Activated naive CD8-positive, alpha-beta T cell treated with anti-CD3 and anti-CD28 coated beads for 36 hours (primary cell): Measurements from ENCODE around the gene MSMP. TPM values are rescaled to one million over a fixed set of nuclear protein-coding genes. Genes with fewer than 3 reads are reported as not detected.
A peak's percentile ranks its signal among the peaks of the same experiment; 100 is the strongest.

Source experiments
- DNase-seq: peaks from one replicate; pipeline ENCODE4 v3.0.0; 2021
- H3K27ac Mint-ChIP-seq: one replicate; pipeline ENCODE4 v1.8.0; 2022; ENCODE audit warnings: mild to moderate bottlenecking, moderate library complexity, mixed read lengths
- H3K27me3 Mint-ChIP-seq: one replicate; pipeline ENCODE4 v1.8.0; 2022; ENCODE audit warnings: mild to moderate bottlenecking, mixed read lengths
- H3K36me3 Mint-ChIP-seq: one replicate; pipeline ENCODE4 v1.8.0; 2021; ENCODE audit warnings: mild to moderate bottlenecking, mixed read lengths
- H3K4me1 Mint-ChIP-seq: one replicate; pipeline ENCODE4 v1.8.0; 2021; ENCODE audit warnings: mixed read lengths
- H3K4me3 Mint-ChIP-seq: one replicate; pipeline ENCODE4 v1.8.0; 2022; ENCODE audit warnings: mild to moderate bottlenecking, moderate library complexity, mixed read lengths
- H3K9me3 Mint-ChIP-seq: one replicate; pipeline ENCODE4 v1.8.0; 2022; ENCODE audit warnings: mixed read lengths
- total RNA-seq, 2 experiments: library from RNA; stranded (reverse); gene quantifications; one replicate each; pipeline ENCODE4 v1.2.3, GENCODE V29; 2021

Gene MSMP
- total RNA-seq, 2 experiments from 2014 or later: 0.94 TPM; not detected in 1

DNA sequence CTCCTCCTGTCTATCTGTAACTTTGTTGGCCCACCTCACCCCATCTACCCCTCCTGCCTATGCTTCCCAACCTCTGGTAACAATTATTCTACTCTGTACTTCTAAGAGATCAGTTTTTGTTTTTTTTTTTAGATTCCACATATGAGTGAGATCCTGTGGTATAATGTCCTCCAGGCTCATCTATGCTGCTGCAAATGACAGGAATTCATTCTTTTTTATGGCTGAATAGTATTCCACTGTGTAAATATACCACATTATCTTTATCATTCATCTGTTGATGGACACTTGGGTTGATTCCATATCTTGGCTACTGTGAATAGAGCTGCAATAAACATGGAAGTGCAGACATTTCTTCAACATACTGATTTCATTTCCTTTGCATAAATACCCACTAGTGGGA lies 29.3 kb upstream of the MSMP start:
- Mint-ChIP-seq H3K27me3 (no peaks in the 10 kb centered on the region), H3K9me3 (peaks cover 3% of the 10 kb centered on the region), H3K4me3 (no peak overlapping the region), H3K36me3 (peaks cover 22% of the 10 kb centered on the region), H3K27ac (peak overlapping the region; percentile 34), H3K4me1 (no peaks in the 10 kb centered on the region)
- no peak for DNase-seq

- no peak for DNase-seq
- Mint-ChIP-seq H3K4me3 (no peak overlapping the region), H3K27ac (no peak overlapping the region)
Measured at GRCh38 chr9:35781066-35781465, 27.0 kb upstream of the MSMP start.

GRCh38 chr9:35778496-35778895 lies 24.4 kb upstream of the MSMP start:
- H3K27me3 Mint-ChIP-seq: no peaks in the 10 kb centered on the region
- H3K4me3 Mint-ChIP-seq: no peak overlapping the region
- peaks cover 13% of the 10 kb centered on the region for H3K36me3 Mint-ChIP-seq
- no peak overlapping the region for H3K27ac Mint-ChIP-seq
- DNase-seq: no peak
- peaks cover 3% of the 10 kb centered on the region for H3K9me3 Mint-ChIP-seq
- H3K4me1 Mint-ChIP-seq: no peaks in the 10 kb centered on the region

More at GRCh38 chr9:35781066-35781465, 27.0 kb upstream of the MSMP start:
- Mint-ChIP-seq H3K27me3 (no peaks in the 10 kb centered on the region), H3K4me1 (no peaks in the 10 kb centered on the region), H3K36me3 (peaks cover 20% of the 10 kb centered on the region), H3K9me3 (peaks cover 3% of the 10 kb centered on the region)

DNA sequence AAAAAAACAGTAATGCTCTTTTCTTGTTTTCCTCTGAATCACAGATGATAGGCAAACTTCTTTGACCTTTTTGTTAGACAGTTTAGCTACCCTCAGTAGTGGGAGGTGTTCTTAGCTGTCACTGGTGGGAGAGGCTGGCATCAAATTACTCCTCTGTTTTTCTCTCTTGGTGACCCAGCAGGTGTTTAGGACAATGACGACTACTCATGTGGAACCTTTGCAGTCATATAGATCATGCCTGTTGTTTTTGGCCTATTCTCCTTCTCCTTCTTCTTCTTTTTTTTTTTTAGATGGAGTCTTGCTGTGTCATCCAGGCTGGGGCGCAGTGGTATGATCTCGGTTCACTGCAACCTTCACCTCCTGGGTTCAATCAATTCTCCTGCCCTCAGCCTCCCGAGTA lies 21.9 kb upstream of the MSMP start:
- H3K4me3 Mint-ChIP-seq: no peak overlapping the region
- peaks cover 8% of the 10 kb centered on the region for H3K36me3 Mint-ChIP-seq
- no peak overlapping the region for H3K27ac Mint-ChIP-seq
- no peaks in the 10 kb centered on the region for H3K9me3 Mint-ChIP-seq
- H3K27me3 Mint-ChIP-seq: no peaks in the 10 kb centered on the region
- H3K4me1 Mint-ChIP-seq: no peaks in the 10 kb centered on the region
- DNase-seq: no peak

GRCh38 chr9:35774907-35775635 lies 21.0 kb upstream of the MSMP start:
- no peak for DNase-seq
- Mint-ChIP-seq H3K36me3 (peaks cover 3% of the 10 kb centered on the region), H3K27ac (no peak overlapping the region), H3K4me3 (no peak overlapping the region), H3K9me3 (no peaks in the 10 kb centered on the region), H3K27me3 (no peaks in the 10 kb centered on the region), H3K4me1 (no peaks in the 10 kb centered on the region)

- Mint-ChIP-seq H3K9me3 (no peaks in the 10 kb centered on the region), H3K27ac (no peak overlapping the region), H3K4me1 (peaks cover 2% of the 10 kb centered on the region), H3K4me3 (no peak overlapping the region), H3K27me3 (no peaks in the 10 kb centered on the region), H3K36me3 (no peaks in the 10 kb centered on the region)
- DNase-seq: no peak
Measured at GRCh38 chr9:35771943-35772342, 17.9 kb upstream of the MSMP start.

DNA sequence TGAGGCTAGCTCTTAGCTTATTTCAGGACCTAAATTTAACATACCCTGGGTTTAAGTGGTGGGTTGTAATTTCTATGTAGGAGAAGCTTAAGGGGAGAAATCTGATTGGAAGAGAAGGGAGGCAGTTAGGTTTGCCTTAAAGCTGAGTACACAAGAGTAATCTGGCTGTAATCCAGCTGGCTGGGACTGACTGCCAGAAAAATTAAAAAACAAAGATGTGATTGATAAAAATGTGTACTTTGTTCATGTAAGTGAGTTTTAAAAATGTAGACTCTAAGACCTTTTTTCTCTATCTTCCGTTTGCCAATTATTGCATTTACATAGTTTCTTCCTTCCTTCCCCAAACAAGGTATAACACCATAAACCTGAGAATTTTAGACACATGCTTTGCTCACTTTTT lies 17.5 kb upstream of the MSMP start:
- no peak overlapping the region for H3K27ac Mint-ChIP-seq
- H3K27me3 Mint-ChIP-seq: no peaks in the 10 kb centered on the region

GRCh38 chr9:35771075-35771433 lies 17.0 kb upstream of the MSMP start:
- DNase-seq: no peak
- H3K27ac Mint-ChIP-seq: no peak overlapping the region
- H3K4me1 Mint-ChIP-seq: peaks cover 9% of the 10 kb centered on the region
- no peaks in the 10 kb centered on the region for H3K36me3 Mint-ChIP-seq
- H3K27me3 Mint-ChIP-seq: no peaks in the 10 kb centered on the region
- H3K9me3 Mint-ChIP-seq: no peaks in the 10 kb centered on the region
- no peak overlapping the region for H3K4me3 Mint-ChIP-seq

More for the DNA sequence above, 17.5 kb upstream of the MSMP start:
- H3K36me3 Mint-ChIP-seq: no peaks in the 10 kb centered on the region
- H3K4me3 Mint-ChIP-seq: no peak overlapping the region
- H3K4me1 Mint-ChIP-seq: peaks cover 4% of the 10 kb centered on the region
- no peaks in the 10 kb centered on the region for H3K9me3 Mint-ChIP-seq
- no peak for DNase-seq

DNA sequence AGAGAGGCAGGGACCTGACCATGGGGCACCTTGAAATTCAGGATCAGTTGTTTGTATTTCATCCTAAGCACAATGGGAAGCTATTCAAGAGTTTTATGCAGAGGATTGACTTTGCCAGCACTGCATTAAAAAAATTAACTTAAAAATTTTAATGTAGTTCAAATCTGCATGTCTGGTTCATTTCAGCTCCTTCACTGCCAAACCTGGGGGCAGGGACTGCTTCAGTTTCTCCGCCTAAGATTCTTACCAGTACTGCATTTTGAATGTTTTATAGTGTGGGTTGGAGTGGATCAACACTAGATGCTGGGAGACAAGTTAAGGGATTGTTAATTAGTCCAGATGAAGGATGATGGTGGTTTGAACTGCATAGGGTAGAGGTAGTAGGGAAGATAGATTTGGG lies 15.7 kb upstream of the MSMP start:
- no peaks in the 10 kb centered on the region for H3K36me3 Mint-ChIP-seq
- H3K9me3 Mint-ChIP-seq: no peaks in the 10 kb centered on the region
- no peak for DNase-seq
- H3K27me3 Mint-ChIP-seq: no peaks in the 10 kb centered on the region
- H3K4me1 Mint-ChIP-seq: peaks cover 9% of the 10 kb centered on the region
- no peak overlapping the region for H3K4me3 Mint-ChIP-seq
- H3K27ac Mint-ChIP-seq: no peak overlapping the region

DNA sequence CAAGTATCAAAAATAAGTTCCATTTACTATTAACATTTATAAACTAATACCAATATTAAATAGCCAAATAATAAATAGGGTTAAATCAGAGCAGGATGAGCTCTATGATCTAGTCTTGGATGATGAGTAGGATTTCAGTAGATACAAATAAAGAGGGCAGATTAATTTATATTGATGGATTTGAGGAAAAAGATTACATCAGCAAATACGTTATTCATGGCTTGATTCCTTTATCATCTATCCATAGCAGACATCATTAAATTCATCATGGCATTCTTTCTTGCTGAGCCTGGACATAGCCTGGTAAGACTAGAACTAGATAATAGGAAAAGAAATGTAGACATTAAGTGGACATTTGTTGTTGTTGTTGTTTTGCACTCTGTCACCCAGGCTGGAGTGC lies 13.4 kb upstream of the MSMP start:
- Mint-ChIP-seq H3K9me3 (no peaks in the 10 kb centered on the region), H3K27me3 (no peaks in the 10 kb centered on the region), H3K36me3 (peaks cover 3% of the 10 kb centered on the region), H3K4me3 (no peak overlapping the region), H3K4me1 (peaks cover 13% of the 10 kb centered on the region), H3K27ac (no peak overlapping the region)
- no peak for DNase-seq

- Mint-ChIP-seq H3K4me1 (peaks cover 15% of the 10 kb centered on the region), H3K36me3 (peaks cover 3% of the 10 kb centered on the region), H3K4me3 (no peak overlapping the region), H3K27me3 (no peaks in the 10 kb centered on the region), H3K27ac (no peak overlapping the region), H3K9me3 (no peaks in the 10 kb centered on the region)
- no peak for DNase-seq
Measured at GRCh38 chr9:35766997-35767396, 12.9 kb upstream of the MSMP start.

GRCh38 chr9:35763803-35764202 lies 9.7 kb upstream of the MSMP start:
- no peak overlapping the region for H3K27ac Mint-ChIP-seq
- H3K9me3 Mint-ChIP-seq: no peaks in the 10 kb centered on the region
- peaks cover 34% of the 10 kb centered on the region for H3K4me1 Mint-ChIP-seq
- DNase-seq: no peak
- no peak overlapping the region for H3K4me3 Mint-ChIP-seq
- no peaks in the 10 kb centered on the region for H3K27me3 Mint-ChIP-seq
- peaks cover 15% of the 10 kb centered on the region for H3K36me3 Mint-ChIP-seq

GRCh38 chr9:35763181-35763580 lies 9.1 kb upstream of the MSMP start:
- H3K36me3 Mint-ChIP-seq: peaks cover 18% of the 10 kb centered on the region
- no peaks in the 10 kb centered on the region for H3K9me3 Mint-ChIP-seq
- H3K27ac Mint-ChIP-seq: no peak overlapping the region
- H3K27me3 Mint-ChIP-seq: no peaks in the 10 kb centered on the region
- H3K4me1 Mint-ChIP-seq: peaks cover 40% of the 10 kb centered on the region
- DNase-seq: no peak
- no peak overlapping the region for H3K4me3 Mint-ChIP-seq

DNA sequence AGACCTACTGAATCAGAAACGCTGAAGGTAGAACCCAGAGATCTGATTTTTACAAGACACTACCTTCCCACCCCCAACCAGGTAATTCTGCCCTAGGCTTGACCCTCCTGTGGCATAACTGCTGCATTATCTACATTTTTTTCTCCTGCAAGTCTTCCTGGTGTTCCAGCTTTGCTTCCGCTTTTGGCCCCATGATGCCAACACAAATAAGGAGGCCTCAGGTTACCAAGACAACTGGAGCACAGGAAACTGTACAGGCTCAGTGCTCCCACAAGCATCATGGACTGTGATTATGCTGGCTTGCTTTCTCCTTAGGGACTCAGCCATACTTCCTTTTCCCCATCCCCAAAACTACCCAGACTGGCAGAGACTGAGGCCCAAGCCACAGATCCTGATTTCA lies 6.6 kb upstream of the MSMP start:
- Mint-ChIP-seq H3K27me3 (no peaks in the 10 kb centered on the region), H3K27ac (no peak overlapping the region), H3K4me1 (peaks cover 43% of the 10 kb centered on the region), H3K4me3 (no peak overlapping the region), H3K9me3 (no peaks in the 10 kb centered on the region), H3K36me3 (peaks cover 22% of the 10 kb centered on the region)
- DNase-seq: no peak

DNA sequence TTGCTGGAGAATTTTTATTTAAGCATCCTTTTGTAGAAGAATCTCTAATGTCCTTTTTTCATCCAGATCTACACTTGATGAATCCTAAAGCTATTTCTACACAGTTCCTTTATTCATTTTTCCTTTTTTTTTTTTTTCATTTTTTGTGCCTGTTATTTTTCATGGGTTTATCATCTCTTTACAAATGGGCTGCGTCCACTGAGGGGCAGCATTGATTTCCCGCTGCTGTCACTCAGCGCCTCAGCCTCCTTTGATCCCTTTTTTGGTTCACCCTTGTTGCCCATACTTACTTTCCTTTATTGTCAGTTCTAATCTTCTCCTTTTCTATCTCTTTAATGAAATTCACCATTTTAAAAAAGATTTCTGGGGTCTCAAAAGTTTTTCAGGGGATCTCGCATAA lies 5.7 kb upstream of the MSMP start:
- Mint-ChIP-seq H3K27ac (no peak overlapping the region), H3K4me3 (peak overlapping the region; percentile 3), H3K27me3 (no peaks in the 10 kb centered on the region), H3K9me3 (no peaks in the 10 kb centered on the region), H3K4me1 (peaks cover 43% of the 10 kb centered on the region), H3K36me3 (peaks cover 22% of the 10 kb centered on the region)
- DNase-seq: no peak

DNA sequence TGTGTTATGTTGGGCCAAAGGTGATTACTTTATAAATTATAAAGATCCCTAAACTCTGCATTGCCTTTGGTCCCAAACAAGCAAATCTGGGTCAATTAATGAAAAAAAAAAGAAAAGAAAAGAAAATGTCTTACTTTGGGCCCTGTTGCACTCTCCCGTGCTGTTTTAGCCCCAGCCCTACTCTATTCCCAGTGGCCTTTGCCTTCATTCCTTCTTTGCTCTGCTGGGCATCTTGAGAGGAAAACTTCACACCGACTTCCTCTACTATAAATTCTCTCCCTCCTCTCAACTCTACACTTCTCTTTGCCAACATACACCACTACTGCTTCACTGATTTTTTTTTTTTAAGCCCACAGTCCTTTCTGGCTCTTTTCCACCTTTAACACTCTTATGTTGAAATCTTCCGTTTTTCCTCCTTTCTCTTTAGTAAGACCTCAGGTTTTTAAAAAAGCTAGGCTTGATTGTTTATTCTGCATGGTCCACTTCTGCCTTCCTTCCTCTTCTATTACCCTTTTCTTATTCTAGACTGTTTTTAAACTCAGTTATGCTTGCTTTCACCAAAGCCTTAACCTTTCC lies 4.5 kb upstream of the MSMP start:
- H3K27ac Mint-ChIP-seq: peak overlapping the region; percentile 7
- no peaks in the 10 kb centered on the region for H3K27me3 Mint-ChIP-seq
- peaks cover 19% of the 10 kb centered on the region for H3K36me3 Mint-ChIP-seq
- H3K4me1 Mint-ChIP-seq: peaks cover 43% of the 10 kb centered on the region
- no peaks in the 10 kb centered on the region for H3K9me3 Mint-ChIP-seq
- no peak for DNase-seq
- H3K4me3 Mint-ChIP-seq: peak overlapping the region; percentile 80
